ENCODE results near the gene LRRTM2.
"Not testable (repeated sequence)": the region's sequence is repeated elsewhere in the genome, so short reads cannot be mapped to it uniquely, and the experiment has no call there.

The LRRTM2 gene

GRCh38 chr5:138834853-138835252, 40.3 kb downstream of the LRRTM2 start:
- not testable (repeated sequence) for DNase-seq

GRCh38 chr5:138833726-138834480, 41.2 kb downstream of the LRRTM2 start:
- DNase-seq = no peak

GRCh38 chr5:138833080-138833479, 42.1 kb downstream of the LRRTM2 start:
- no peak for DNase-seq

- no peak for DNase-seq
Measured at GRCh38 chr5:138832218-138832617, 42.9 kb downstream of the LRRTM2 start.

- no peak for DNase-seq
Measured at GRCh38 chr5:138831703-138832102, 43.4 kb downstream of the LRRTM2 start.

GRCh38 chr5:138829341-138829740, 45.8 kb downstream of the LRRTM2 start:
- DNase-seq = no peak

- no peak for DNase-seq
Measured at GRCh38 chr5:138828556-138828955, 46.6 kb downstream of the LRRTM2 start.

GRCh38 chr5:138824924-138825863, 49.9 kb downstream of the LRRTM2 start:
- peak; percentile 17 for DNase-seq

- no peak for DNase-seq
Measured at GRCh38 chr5:138824516-138824915, 50.6 kb downstream of the LRRTM2 start.

- DNase-seq = no peak
Measured at GRCh38 chr5:138820695-138821094, 54.4 kb downstream of the LRRTM2 start.

GRCh38 chr5:138819081-138819480, 56.1 kb downstream of the LRRTM2 start:
- peak; percentile 49 for DNase-seq

Data from eye (tissue), 1 donor.